ENCODE measurements around the gene JMJD1C.

Gene JMJD1C

DNA sequence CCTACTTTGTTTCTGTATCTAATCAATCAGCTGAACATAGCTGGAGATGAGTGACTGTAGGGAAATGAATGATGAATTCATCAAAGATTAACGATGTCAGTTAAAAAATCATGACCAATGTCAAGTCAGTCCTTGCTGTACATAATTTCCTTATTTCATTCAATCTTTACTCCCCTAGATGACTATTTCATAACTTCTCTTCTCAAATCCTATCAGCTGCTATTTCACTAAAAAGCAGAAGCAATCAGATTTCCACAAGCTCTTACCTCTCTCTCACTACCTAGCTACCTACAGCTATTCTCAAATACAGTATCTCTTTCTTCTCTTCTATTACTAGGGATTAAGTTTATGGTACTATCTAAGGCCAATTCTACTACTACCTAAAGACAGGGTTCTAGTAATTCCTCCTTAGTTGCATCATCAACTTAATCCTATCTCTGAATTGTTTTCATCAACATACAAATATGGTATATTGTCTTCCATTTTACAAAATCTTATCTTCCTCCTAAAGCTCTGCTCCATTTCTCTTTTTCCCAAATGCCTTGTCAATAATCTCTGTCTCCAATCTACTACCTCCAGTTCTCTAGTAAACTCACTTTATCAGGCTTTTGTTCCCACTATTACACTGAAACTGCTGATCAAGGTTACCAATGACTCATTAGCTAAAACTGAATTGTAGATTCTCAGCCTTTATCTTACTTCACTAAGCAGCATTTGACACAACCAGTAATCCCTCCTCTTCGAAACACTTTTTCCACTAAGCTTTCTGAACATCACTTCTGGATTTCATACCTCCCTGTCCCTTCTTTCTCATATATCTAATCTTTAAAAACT lies 28.4 kb downstream of the JMJD1C start:
- TF ChIP-seq, protein P1, sequence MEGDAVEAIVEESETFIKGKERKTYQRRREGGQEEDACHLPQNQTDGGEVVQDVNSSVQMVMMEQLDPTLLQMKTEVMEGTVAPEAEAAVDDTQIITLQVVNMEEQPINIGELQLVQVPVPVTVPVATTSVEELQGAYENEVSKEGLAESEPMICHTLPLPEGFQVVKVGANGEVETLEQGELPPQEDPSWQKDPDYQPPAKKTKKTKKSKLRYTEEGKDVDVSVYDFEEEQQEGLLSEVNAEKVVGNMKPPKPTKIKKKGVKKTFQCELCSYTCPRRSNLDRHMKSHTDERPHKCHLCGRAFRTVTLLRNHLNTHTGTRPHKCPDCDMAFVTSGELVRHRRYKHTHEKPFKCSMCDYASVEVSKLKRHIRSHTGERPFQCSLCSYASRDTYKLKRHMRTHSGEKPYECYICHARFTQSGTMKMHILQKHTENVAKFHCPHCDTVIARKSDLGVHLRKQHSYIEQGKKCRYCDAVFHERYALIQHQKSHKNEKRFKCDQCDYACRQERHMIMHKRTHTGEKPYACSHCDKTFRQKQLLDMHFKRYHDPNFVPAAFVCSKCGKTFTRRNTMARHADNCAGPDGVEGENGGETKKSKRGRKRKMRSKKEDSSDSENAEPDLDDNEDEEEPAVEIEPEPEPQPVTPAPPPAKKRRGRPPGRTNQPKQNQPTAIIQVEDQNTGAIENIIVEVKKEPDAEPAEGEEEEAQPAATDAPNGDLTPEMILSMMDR (IDR thresholded peaks at IDR 0.05; ENCODE audit: low read length): no peak
- TF ChIP-seq EZH2phosphoT487 (IDR thresholded peaks at IDR 0.05; ENCODE audit: low read length): no peak
- no peak for TF ChIP-seq EZH2 (optimal IDR thresholded peaks at IDR 0.05; ENCODE audit: low read depth, low read length)
- Histone ChIP-seq H3F3A (ENCODE audit: insufficient read depth, low read length) (no peaks in the 10 kb centered on the region), H3K4me1 (ENCODE audit: low read length) (no peaks in the 10 kb centered on the region), H2AFZ (ENCODE audit: low read length) (no peak overlapping the region), H3K79me2 (ENCODE audit: low read length) (peaks cover 71% of the 10 kb centered on the region), H3K27ac (ENCODE audit: low read length) (no peak overlapping the region), H3K9me3 (replicated peaks; ENCODE audit: insufficient read depth, low read length) (no peaks in the 10 kb centered on the region), H3K9me2 (replicated peaks; ENCODE audit: insufficient read depth, low read length) (no peaks in the 10 kb centered on the region), H3K36me3 (replicated peaks; ENCODE audit: insufficient read depth, low read length) (no peaks in the 10 kb centered on the region), H3K9ac (ENCODE audit: low read length) (no peak overlapping the region), H4K20me1 (ENCODE audit: insufficient read depth, low read length) (no peaks in the 10 kb centered on the region; the same call in 1 of the 2 replicates), H3K27me3 (replicated peaks; ENCODE audit: insufficient read depth, low read length) (no peaks in the 10 kb centered on the region), H3K4me3 (ENCODE audit: low read length) (no peak overlapping the region), H3K4me2 (ENCODE audit: low read depth, low read length) (no peak overlapping the region)
- no peak for DNase-seq

DNA sequence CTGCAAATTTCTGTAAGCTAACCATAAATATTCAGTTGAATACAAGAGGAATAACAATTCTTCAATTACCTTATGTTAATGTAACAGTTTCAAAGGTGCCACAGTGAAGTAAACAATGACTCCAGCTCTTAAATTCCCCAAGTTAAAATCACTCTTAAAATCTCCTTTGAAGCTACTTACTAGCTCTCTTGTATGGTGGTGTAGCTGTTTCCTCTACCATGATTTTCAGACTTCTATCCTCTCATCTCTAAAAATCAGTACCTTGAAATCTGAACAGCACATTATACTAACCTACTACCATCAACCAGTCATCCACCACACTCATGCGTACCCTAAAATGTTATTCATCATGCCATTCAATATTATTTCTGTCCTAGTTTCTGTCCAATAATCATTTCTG lies 29.6 kb downstream of the JMJD1C start:
- peaks cover 74% of the 10 kb centered on the region for H3K79me2 ChIP-seq (ENCODE audit: low read length)
- no peaks in the 10 kb centered on the region for H3K27me3 ChIP-seq (replicated peaks; ENCODE audit: insufficient read depth, low read length)
- H3K4me3 ChIP-seq (ENCODE audit: low read length): no peak overlapping the region
- no peaks in the 10 kb centered on the region for H3K36me3 ChIP-seq (replicated peaks; ENCODE audit: insufficient read depth, low read length)
- H3K4me2 ChIP-seq (ENCODE audit: low read depth, low read length): no peak overlapping the region
- no peak for TF ChIP-seq EZH2phosphoT487 (IDR thresholded peaks at IDR 0.05; ENCODE audit: low read length)
- TF ChIP-seq, protein P1 (IDR thresholded peaks at IDR 0.05; ENCODE audit: low read length): no peak
- TF ChIP-seq EZH2 (optimal IDR thresholded peaks at IDR 0.05; ENCODE audit: low read depth, low read length): no peak
- H3K9ac ChIP-seq (ENCODE audit: low read length): no peak overlapping the region
- H3K27ac ChIP-seq (ENCODE audit: low read length): no peak overlapping the region
- DNase-seq: no peak
- no peak overlapping the region for H2AFZ ChIP-seq (ENCODE audit: low read length)
- no peaks in the 10 kb centered on the region for H3K9me2 ChIP-seq (replicated peaks; ENCODE audit: insufficient read depth, low read length)
- no peaks in the 10 kb centered on the region for H3K9me3 ChIP-seq (replicated peaks; ENCODE audit: insufficient read depth, low read length)
- no peaks in the 10 kb centered on the region for H4K20me1 ChIP-seq (ENCODE audit: insufficient read depth, low read length)
- no peaks in the 10 kb centered on the region for H3F3A ChIP-seq (ENCODE audit: insufficient read depth, low read length)
- H3K4me1 ChIP-seq (ENCODE audit: low read length): no peaks in the 10 kb centered on the region

DNA sequence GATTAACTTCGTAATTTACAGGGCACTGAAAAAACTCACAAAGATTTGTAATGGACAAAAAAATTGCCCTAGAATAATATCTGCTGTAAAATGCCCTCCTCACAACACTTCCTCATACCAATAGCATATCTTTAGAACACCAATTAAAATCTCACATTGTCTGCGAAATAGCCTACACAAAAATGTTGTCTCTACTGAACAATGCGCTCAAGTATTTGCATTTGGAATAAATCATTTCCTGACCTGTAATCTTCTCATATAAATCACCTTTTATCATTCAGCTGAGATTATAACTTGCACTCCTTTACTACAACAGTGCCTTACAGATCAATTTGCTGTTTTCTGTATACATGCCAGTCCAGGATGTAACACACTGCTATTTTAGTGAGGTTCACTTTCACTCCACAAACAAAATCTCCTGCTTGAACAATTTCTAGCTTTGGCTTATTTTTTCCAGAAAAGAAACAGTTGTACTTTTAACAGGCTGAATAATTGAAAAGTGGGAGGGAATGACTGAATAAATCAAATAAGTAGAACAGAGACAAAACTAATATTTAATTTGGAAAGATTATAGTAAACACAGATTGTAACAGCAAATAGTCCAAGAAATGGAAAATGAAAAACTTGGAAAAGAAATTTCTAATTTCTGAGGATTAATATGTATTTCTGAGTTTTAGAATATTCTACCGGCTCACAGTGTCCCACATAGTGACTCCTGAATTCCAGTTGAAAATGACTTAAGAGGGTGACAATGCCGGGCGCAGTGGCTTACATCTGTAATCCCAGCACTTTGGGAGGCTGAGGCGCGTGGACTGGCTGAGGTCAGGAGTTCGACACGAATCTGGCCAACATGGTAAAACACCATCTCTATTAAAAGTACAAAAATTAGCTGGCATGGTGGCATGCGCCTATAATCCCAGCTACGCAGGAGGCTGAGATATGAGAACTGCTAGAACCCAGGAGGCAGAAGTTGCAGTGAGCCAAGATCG lies 30.6 kb downstream of the JMJD1C start:
- H3K9ac ChIP-seq (ENCODE audit: low read length): no peak overlapping the region
- no peak overlapping the region for H3K4me2 ChIP-seq (ENCODE audit: low read depth, low read length)
- no peaks in the 10 kb centered on the region for H3K9me3 ChIP-seq (replicated peaks; ENCODE audit: insufficient read depth, low read length)
- peaks cover 73% of the 10 kb centered on the region for H3K79me2 ChIP-seq (ENCODE audit: low read length)
- DNase-seq: no peak
- no peaks in the 10 kb centered on the region for H3K27me3 ChIP-seq (replicated peaks; ENCODE audit: insufficient read depth, low read length)
- H2AFZ ChIP-seq (ENCODE audit: low read length): no peak overlapping the region
- no peaks in the 10 kb centered on the region for H4K20me1 ChIP-seq (ENCODE audit: insufficient read depth, low read length)
- TF ChIP-seq, protein P1 (IDR thresholded peaks at IDR 0.05; ENCODE audit: low read length): no peak
- TF ChIP-seq EZH2 (optimal IDR thresholded peaks at IDR 0.05; ENCODE audit: low read depth, low read length) (no peak), EZH2phosphoT487 (IDR thresholded peaks at IDR 0.05; ENCODE audit: low read length) (no peak)
- H3F3A ChIP-seq (ENCODE audit: insufficient read depth, low read length): no peaks in the 10 kb centered on the region
- H3K4me1 ChIP-seq (ENCODE audit: low read length): no peaks in the 10 kb centered on the region
- H3K9me2 ChIP-seq (replicated peaks; ENCODE audit: insufficient read depth, low read length): no peaks in the 10 kb centered on the region
- no peak overlapping the region for H3K4me3 ChIP-seq (ENCODE audit: low read length)
- H3K27ac ChIP-seq (ENCODE audit: low read length): no peak overlapping the region
- H3K36me3 ChIP-seq (replicated peaks; ENCODE audit: insufficient read depth, low read length): no peaks in the 10 kb centered on the region

Measured in MM.1S (cell line).